Body of pancreas (tissue), 4 donors: Measurements from ENCODE around the gene GREB1.

ENCODE experiments used
- POLR2A ChIP-seq, 3 donors: fragments of 450-650 bp; IDR thresholded peaks; one replicate each; pipeline ENCODE4 v1.6.1; 2016; ENCODE audit warnings: antibody characterized with exemption in 3 of 3, mild to moderate bottlenecking in 2 of 3
- TF ChIP-seq, protein P1 (sequence below), 7 experiments: fragments of 450-650 bp in 4 of 7; fragments of 200-600 bp in 3 of 7; sonication (generic) in 3 of 7; IDR thresholded peaks; one replicate each; pipeline ENCODE4 v1.5.1; 2016 to 2019; ENCODE audit warnings: antibody characterized with exemption in 7 of 7

DNA sequence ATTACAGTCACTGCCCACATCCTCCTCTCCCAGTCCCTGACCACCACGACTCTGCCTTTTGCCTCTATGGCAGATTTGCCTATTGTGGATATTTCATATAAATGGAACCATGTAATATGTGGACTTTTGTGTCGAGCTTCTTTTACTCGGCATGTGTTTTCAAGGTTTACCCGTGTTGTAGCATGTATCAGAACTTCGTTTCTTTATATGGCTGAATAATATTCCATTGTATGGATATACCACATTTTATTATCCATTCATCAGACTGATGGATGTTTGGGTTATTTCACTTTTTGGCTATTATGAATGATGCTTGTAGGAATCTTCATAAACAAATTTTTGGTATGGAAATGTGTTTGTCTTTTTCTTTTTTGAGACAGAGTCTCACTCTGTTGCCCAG lies 43.7 kb upstream of the GREB1 start:
- TF ChIP-seq, protein P1, sequence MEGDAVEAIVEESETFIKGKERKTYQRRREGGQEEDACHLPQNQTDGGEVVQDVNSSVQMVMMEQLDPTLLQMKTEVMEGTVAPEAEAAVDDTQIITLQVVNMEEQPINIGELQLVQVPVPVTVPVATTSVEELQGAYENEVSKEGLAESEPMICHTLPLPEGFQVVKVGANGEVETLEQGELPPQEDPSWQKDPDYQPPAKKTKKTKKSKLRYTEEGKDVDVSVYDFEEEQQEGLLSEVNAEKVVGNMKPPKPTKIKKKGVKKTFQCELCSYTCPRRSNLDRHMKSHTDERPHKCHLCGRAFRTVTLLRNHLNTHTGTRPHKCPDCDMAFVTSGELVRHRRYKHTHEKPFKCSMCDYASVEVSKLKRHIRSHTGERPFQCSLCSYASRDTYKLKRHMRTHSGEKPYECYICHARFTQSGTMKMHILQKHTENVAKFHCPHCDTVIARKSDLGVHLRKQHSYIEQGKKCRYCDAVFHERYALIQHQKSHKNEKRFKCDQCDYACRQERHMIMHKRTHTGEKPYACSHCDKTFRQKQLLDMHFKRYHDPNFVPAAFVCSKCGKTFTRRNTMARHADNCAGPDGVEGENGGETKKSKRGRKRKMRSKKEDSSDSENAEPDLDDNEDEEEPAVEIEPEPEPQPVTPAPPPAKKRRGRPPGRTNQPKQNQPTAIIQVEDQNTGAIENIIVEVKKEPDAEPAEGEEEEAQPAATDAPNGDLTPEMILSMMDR (IDR thresholded peaks at IDR 0.05), result no peak
- no peak for TF ChIP-seq POLR2A (IDR thresholded peaks at IDR 0.05)
